LoVo (cell line): ENCODE data around the gene ZCCHC7.
"Not testable (repeated sequence)": the region's sequence is repeated elsewhere in the genome, so short reads cannot be mapped to it uniquely, and the experiment has no call there.

Source experiments
- DNase-seq: peaks from one replicate; pipeline ENCODE4 v3.0.0-alpha.2; 2016; ENCODE audit warnings: low spot score

Gene ZCCHC7

GRCh38 chr9:37251452-37251851 lies 131.1 kb downstream of the ZCCHC7 start:
- no peak for DNase-seq

DNA sequence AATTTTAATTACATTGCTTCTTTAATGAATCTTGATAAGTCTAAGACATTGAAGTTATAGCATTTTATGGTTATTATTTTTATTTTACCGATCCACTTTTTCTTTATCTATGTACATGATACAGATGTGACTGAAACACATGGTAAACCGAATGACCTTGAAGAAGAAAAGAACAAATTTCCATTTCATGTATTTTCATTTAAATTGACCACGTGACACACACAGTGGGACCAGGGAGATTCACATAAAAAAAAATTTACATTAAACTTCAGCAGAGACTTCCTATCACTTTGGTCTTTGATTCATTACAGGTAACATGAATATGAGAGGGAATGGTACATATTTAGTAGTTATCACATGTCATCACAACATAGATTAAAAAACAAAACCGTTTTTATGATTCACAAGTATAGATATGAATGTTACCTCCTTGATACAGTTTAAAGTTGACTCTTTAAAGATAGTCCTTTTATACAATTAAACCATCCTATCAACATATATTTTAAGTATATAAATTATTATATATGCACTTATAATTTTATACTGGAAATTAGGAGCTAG lies 133.1 kb downstream of the ZCCHC7 start:
- no peak for DNase-seq

- no peak for DNase-seq
Measured at GRCh38 chr9:37255187-37255586, 134.8 kb downstream of the ZCCHC7 start.

GRCh38 chr9:37255944-37256862 lies 135.8 kb downstream of the ZCCHC7 start:
- DNase-seq, result no peak

DNA sequence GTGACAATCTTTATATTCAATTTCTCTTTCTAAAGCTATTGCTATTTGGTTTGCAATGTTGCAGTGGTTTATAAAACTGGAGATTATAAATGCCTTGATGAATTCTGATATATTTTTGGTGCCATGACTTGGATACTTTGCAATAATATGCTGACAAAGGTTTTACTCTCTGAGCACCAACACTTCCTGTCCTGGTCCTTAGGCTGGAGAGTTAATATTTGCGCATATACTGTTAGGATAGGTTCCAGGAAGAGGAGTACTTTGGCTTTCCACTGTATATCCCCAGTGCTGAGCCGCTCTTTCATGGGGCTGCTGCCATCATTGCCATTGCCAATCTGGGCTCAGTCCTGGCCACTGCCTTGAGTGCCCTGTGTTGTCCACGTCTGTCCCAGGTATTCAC lies 139.6 kb downstream of the ZCCHC7 start:
- no peak for DNase-seq

DNA sequence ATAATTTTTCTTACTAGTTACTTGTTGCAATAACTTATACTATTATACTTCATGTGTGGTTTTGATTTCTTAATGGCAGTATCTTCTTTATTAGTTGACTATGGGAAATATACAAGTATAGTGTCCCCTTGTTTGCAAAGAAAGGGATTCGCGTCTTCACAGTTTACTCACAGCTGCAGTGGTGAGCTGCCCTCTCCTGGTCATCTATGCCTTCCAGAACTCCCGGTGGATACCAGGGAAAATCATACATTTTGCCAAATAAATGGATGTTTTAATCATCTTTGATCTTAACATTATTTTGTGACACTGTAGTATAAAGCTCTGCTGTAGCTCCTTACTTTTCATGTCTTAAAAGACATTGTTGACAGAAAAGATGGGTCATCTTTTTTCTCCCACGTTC lies 142.0 kb downstream of the ZCCHC7 start:
- no peak for DNase-seq

DNA sequence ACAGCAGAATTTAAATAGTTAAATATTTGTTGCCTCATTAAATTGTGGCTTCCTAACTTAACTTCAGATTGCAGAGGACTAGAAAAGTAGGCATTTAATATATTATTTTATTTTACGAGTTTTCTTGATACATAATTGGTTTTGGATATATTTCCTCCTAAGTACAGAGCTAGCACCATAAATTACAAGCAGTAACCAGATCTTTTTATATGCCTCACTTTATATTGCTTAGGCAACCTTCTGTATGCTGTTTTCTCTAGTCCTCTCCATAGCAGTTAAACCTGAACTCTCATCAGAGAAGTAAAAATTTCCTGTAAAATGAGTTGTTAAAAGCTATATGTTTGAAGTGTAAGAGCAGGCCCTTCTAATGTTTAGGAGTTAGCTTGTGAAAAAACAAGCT lies 144.2 kb downstream of the ZCCHC7 start:
- no peak for DNase-seq

DNA sequence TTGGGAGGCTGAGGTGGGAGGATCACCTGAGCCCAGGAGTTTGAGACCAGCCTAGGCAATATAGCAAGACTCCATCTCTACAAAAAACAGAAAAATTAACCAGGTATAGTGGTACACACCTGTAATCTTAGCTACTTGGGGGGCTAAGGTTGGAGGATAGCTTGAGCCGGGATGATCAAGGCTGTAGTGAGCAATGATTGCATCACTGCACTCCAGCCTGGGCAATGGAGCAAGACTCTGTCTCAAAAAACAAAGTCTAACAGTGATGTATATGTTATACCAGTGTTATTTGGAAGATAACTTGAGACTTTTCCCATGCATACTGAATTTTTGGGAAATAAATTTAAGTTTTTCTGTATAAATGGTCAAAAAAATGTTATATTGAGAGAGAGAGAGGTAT lies 146.3 kb downstream of the ZCCHC7 start:
- DNase-seq, result no peak

GRCh38 chr9:37269221-37269620 lies 148.8 kb downstream of the ZCCHC7 start:
- no peak for DNase-seq

GRCh38 chr9:37271679-37272078 lies 151.3 kb downstream of the ZCCHC7 start:
- DNase-seq, result no peak

- DNase-seq, result no peak
Measured at GRCh38 chr9:37273595-37273994, 153.2 kb downstream of the ZCCHC7 start.

GRCh38 chr9:37281541-37281940 lies 161.2 kb downstream of the ZCCHC7 start:
- no peak for DNase-seq

DNA sequence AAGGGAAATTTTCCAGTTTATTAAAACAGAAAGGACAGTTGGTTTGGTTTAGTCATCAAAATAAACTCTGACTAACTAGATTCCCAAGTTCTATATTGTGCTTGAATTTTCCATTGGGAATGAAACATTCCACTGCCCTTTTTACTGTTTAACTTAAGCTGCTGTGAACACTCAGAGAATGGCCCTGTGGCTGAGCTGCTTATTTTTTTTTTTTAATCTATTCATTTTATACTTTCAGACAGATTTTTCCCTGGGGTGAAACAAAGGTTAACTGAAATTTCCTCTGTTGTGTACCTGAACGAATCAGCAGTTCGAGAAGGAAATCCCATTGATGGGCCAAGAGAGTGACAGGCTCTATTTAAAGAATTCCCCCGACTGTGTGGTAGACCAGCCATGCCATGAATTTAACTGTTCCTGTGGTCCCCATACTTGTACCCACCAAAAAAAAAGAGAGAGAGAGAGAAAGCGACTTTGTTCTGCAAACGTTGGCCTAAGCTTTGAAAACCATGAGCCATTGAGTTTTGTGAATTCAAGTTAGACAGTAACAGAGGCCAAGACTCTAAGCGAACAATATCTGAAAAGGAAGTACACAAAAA lies 163.5 kb downstream of the ZCCHC7 start:
- DNase-seq, result no peak

DNA sequence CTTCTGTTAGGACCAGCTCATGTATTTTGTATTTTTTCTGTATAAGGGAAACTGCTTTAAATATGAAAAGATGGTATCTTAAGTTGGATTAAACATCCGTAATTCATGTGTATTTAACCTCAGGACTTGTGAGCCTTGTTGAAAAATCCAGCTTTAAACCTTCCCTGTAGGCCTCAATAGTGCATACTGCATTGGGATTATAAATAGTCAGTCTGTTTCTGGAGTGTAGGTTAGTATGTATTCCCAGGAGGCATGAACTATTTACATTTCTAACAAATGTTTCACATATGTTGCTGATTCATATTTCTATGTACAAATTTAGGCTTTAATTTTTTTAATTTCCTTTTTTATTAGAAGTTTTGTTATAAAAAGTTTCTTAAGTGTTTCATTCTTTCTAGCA lies 164.3 kb downstream of the ZCCHC7 start:
- no peak for DNase-seq

DNA sequence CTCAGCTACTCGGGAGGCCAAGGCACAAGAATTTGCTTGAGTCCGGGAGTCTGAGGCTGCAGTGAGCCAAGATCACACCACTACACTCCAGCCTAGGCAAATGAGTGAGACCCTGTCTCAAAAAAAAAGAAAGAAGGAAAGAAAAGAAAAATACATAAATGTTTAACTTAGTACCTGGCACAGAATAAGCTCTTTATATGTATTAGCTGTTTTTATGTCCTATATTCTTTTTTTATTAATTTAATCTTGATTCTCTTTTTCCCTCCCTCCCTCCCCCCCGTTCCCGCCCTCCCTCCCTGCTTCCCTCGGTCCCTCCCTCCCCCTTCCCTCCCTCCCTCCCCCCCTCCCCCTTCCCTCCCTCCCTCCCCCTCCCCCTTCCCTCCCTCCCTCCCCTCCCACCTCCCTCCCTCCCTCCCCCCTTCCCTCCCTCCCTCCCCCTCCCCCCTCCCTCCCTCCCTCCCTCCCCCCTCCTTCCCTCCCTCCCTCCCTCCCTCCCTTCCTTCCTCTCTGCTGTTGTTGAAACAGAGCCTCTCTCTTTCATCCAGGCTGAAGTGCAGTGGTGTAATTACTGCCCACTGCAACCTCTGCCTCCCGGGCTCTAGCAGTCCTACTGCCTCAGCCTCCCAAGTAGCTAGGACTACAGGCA lies 166.3 kb downstream of the ZCCHC7 start:
- DNase-seq, result no peak

- no peak for DNase-seq
Measured at GRCh38 chr9:37287317-37287716, 166.9 kb downstream of the ZCCHC7 start.

- DNase-seq, result no peak
Measured at GRCh38 chr9:37289631-37290030, 169.3 kb downstream of the ZCCHC7 start.

DNA sequence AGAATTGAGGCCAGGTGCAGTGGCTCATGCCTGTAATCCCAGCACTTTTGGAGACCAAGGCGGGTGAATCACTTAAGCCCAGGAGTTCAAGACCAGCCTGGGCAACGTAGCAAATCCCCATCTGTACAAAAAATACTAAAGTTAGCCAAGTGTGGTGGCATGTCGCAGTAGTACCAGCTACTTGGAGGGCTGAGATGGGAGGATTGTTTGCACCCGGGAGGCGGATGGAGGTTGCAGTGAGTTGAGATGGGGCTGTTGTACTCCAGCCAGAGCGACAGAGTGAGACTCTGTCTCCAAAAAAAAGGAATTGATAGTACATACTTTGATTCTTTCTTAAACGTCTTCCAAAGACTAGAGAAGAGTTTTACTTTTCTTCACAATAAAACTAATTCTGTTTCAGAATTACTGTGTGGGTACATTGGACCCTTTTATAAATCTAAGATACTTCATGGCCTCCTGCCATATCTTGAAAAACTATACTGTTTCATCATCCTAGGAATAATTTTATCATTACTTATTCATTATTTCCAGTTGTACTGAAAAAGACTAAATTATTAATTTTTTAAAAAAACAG lies 170.1 kb downstream of the ZCCHC7 start:
- no peak for DNase-seq

GRCh38 chr9:37290940-37291485 lies 170.6 kb downstream of the ZCCHC7 start:
- peak; percentile 36 for DNase-seq

- DNase-seq, result not testable (repeated sequence)
Measured at GRCh38 chr9:37291612-37292238, 171.4 kb downstream of the ZCCHC7 start.

GRCh38 chr9:37292896-37293295 lies 172.5 kb downstream of the ZCCHC7 start:
- no peak for DNase-seq
